Activated T-cell treated with anti-CD3 and anti-CD28 coated beads, Interleukin-2, amount 50 U/mL, for 24 hours (primary cell): ENCODE data around the gene CCDC102B.
"Not testable (repeated sequence)": the region's sequence is repeated elsewhere in the genome, so short reads cannot be mapped to it uniquely, and the experiment has no call there.

Experiments used
- DNase-seq: peaks from one replicate; pipeline ENCODE4 v3.0.0-alpha.2; 2020
- H3K27ac Mint-ChIP-seq: 2 replicates; pipeline ENCODE4 v1.8.0; 2020; ENCODE audit warnings: mild to moderate bottlenecking, mixed read lengths
- H3K27me3 Mint-ChIP-seq: 2 replicates; pipeline ENCODE4 v1.8.0; 2020; ENCODE audit warnings: mixed read lengths
- H3K36me3 Mint-ChIP-seq: 2 replicates; pipeline ENCODE4 v1.8.0; 2020; ENCODE audit warnings: low read depth, mixed read lengths
- H3K4me1 Mint-ChIP-seq: 2 replicates; pipeline ENCODE4 v1.8.0; 2020; ENCODE audit warnings: low read depth, mixed read lengths
- H3K4me3 Mint-ChIP-seq: 2 replicates; pipeline ENCODE4 v1.8.0; 2020; ENCODE audit warnings: mild to moderate bottlenecking, moderate library complexity, mixed read lengths
- H3K9me3 Mint-ChIP-seq: 2 replicates; pipeline ENCODE4 v1.8.0; 2020; ENCODE audit warnings: mixed read lengths

The CCDC102B gene

GRCh38 chr18:68909579-68909978 lies 111.7 kb downstream of the CCDC102B start:
- H3K36me3 Mint-ChIP-seq, result no peaks in the 10 kb centered on the region
- H3K4me1 Mint-ChIP-seq, result peaks cover 5% of the 10 kb centered on the region
- H3K4me3 Mint-ChIP-seq, result no peak overlapping the region
- H3K27me3 Mint-ChIP-seq, result no peaks in the 10 kb centered on the region
- H3K27ac Mint-ChIP-seq, result no peak overlapping the region
- H3K9me3 Mint-ChIP-seq, result peaks cover 2% of the 10 kb centered on the region
- no peak for DNase-seq

- peaks cover 9% of the 10 kb centered on the region for H3K4me1 Mint-ChIP-seq
- H3K9me3 Mint-ChIP-seq, result peaks cover 2% of the 10 kb centered on the region
- no peak overlapping the region for H3K27ac Mint-ChIP-seq
- H3K36me3 Mint-ChIP-seq, result no peaks in the 10 kb centered on the region
- H3K4me3 Mint-ChIP-seq, result no peak overlapping the region
- H3K27me3 Mint-ChIP-seq, result no peaks in the 10 kb centered on the region
- no peak for DNase-seq
These were observed 117.2 kb downstream of the CCDC102B start for GRCh38 chr18:68915061-68915460.

GRCh38 chr18:68916734-68917133 lies 118.9 kb downstream of the CCDC102B start:
- no peak overlapping the region for H3K4me3 Mint-ChIP-seq
- no peaks in the 10 kb centered on the region for H3K9me3 Mint-ChIP-seq
- no peaks in the 10 kb centered on the region for H3K36me3 Mint-ChIP-seq
- H3K27me3 Mint-ChIP-seq, result no peaks in the 10 kb centered on the region
- peaks cover 9% of the 10 kb centered on the region for H3K4me1 Mint-ChIP-seq
- no peak overlapping the region for H3K27ac Mint-ChIP-seq
- DNase-seq, result no peak

- DNase-seq, result no peak
- H3K9me3 Mint-ChIP-seq, result no peaks in the 10 kb centered on the region
- no peaks in the 10 kb centered on the region for H3K27me3 Mint-ChIP-seq
- H3K36me3 Mint-ChIP-seq, result no peaks in the 10 kb centered on the region
- no peak overlapping the region for H3K27ac Mint-ChIP-seq
- H3K4me1 Mint-ChIP-seq, result peaks cover 9% of the 10 kb centered on the region
- H3K4me3 Mint-ChIP-seq, result no peak overlapping the region
These were observed 120.3 kb downstream of the CCDC102B start for GRCh38 chr18:68918216-68918615.

GRCh38 chr18:68919900-68920299 lies 122.0 kb downstream of the CCDC102B start:
- no peak overlapping the region for H3K4me3 Mint-ChIP-seq
- H3K27ac Mint-ChIP-seq, result no peak overlapping the region
- DNase-seq, result no peak

GRCh38 chr18:68922392-68922791 lies 124.5 kb downstream of the CCDC102B start:
- Mint-ChIP-seq H3K4me1 (peaks cover 2% of the 10 kb centered on the region), H3K36me3 (no peaks in the 10 kb centered on the region), H3K4me3 (no peak overlapping the region), H3K9me3 (no peaks in the 10 kb centered on the region), H3K27me3 (peaks cover 3% of the 10 kb centered on the region), H3K27ac (no peak overlapping the region)
- DNase-seq, result no peak

More at GRCh38 chr18:68919900-68920299, 122.0 kb downstream of the CCDC102B start:
- no peaks in the 10 kb centered on the region for H3K27me3 Mint-ChIP-seq
- no peaks in the 10 kb centered on the region for H3K36me3 Mint-ChIP-seq
- peaks cover 4% of the 10 kb centered on the region for H3K4me1 Mint-ChIP-seq
- no peaks in the 10 kb centered on the region for H3K9me3 Mint-ChIP-seq

GRCh38 chr18:68925268-68925667 lies 127.4 kb downstream of the CCDC102B start:
- H3K27me3 Mint-ChIP-seq, result peaks cover 3% of the 10 kb centered on the region
- peaks cover 2% of the 10 kb centered on the region for H3K4me1 Mint-ChIP-seq
- H3K27ac Mint-ChIP-seq, result no peak overlapping the region
- no peaks in the 10 kb centered on the region for H3K36me3 Mint-ChIP-seq
- DNase-seq, result no peak
- no peaks in the 10 kb centered on the region for H3K9me3 Mint-ChIP-seq
- no peak overlapping the region for H3K4me3 Mint-ChIP-seq

GRCh38 chr18:68928762-68929675 lies 131.1 kb downstream of the CCDC102B start:
- Mint-ChIP-seq H3K4me3 (no peak overlapping the region), H3K27ac (no peak overlapping the region), H3K27me3 (peaks cover 3% of the 10 kb centered on the region), H3K36me3 (no peaks in the 10 kb centered on the region), H3K4me1 (peaks cover 2% of the 10 kb centered on the region), H3K9me3 (no peaks in the 10 kb centered on the region)
- no peak for DNase-seq

GRCh38 chr18:68935686-68936085 lies 137.8 kb downstream of the CCDC102B start:
- H3K9me3 Mint-ChIP-seq, result no peaks in the 10 kb centered on the region
- no peak for DNase-seq
- H3K27ac Mint-ChIP-seq, result no peak overlapping the region
- H3K36me3 Mint-ChIP-seq, result no peaks in the 10 kb centered on the region
- no peaks in the 10 kb centered on the region for H3K4me1 Mint-ChIP-seq
- no peaks in the 10 kb centered on the region for H3K27me3 Mint-ChIP-seq
- H3K4me3 Mint-ChIP-seq, result no peak overlapping the region

- no peak overlapping the region for H3K27ac Mint-ChIP-seq
- no peaks in the 10 kb centered on the region for H3K27me3 Mint-ChIP-seq
- DNase-seq, result no peak
- no peak overlapping the region for H3K4me3 Mint-ChIP-seq
- no peaks in the 10 kb centered on the region for H3K4me1 Mint-ChIP-seq
- no peaks in the 10 kb centered on the region for H3K9me3 Mint-ChIP-seq
- no peaks in the 10 kb centered on the region for H3K36me3 Mint-ChIP-seq
These were observed 139.2 kb downstream of the CCDC102B start for GRCh38 chr18:68937029-68937599.

GRCh38 chr18:68940039-68940438 lies 142.2 kb downstream of the CCDC102B start:
- Mint-ChIP-seq H3K9me3 (no peaks in the 10 kb centered on the region), H3K36me3 (no peaks in the 10 kb centered on the region), H3K27me3 (no peaks in the 10 kb centered on the region), H3K27ac (no peak overlapping the region), H3K4me3 (no peak overlapping the region), H3K4me1 (no peaks in the 10 kb centered on the region)
- no peak for DNase-seq

- Mint-ChIP-seq H3K4me1 (no peaks in the 10 kb centered on the region), H3K27ac (no peak overlapping the region), H3K4me3 (no peak overlapping the region), H3K9me3 (no peaks in the 10 kb centered on the region), H3K27me3 (no peaks in the 10 kb centered on the region), H3K36me3 (no peaks in the 10 kb centered on the region)
- DNase-seq, result no peak
These were observed 142.9 kb downstream of the CCDC102B start for GRCh38 chr18:68940754-68941153.

- H3K4me3 Mint-ChIP-seq, result no peak overlapping the region
- no peaks in the 10 kb centered on the region for H3K9me3 Mint-ChIP-seq
- no peak overlapping the region for H3K27ac Mint-ChIP-seq
- no peaks in the 10 kb centered on the region for H3K4me1 Mint-ChIP-seq
- DNase-seq, result no peak
- H3K27me3 Mint-ChIP-seq, result no peaks in the 10 kb centered on the region
- H3K36me3 Mint-ChIP-seq, result no peaks in the 10 kb centered on the region
These were observed 144.3 kb downstream of the CCDC102B start for GRCh38 chr18:68942230-68942629.

- H3K4me1 Mint-ChIP-seq, H3K27me3 Mint-ChIP-seq, H3K4me3 Mint-ChIP-seq, DNase-seq, H3K9me3 Mint-ChIP-seq, H3K36me3 Mint-ChIP-seq, H3K27ac Mint-ChIP-seq: not testable (repeated sequence)
These were observed 146.0 kb downstream of the CCDC102B start for GRCh38 chr18:68943861-68944260.

GRCh38 chr18:68944330-68944729 lies 146.4 kb downstream of the CCDC102B start:
- no peak for DNase-seq
- Mint-ChIP-seq H3K27me3 (no peaks in the 10 kb centered on the region), H3K9me3 (no peaks in the 10 kb centered on the region), H3K4me3 (no peak overlapping the region), H3K36me3 (no peaks in the 10 kb centered on the region), H3K27ac (no peak overlapping the region), H3K4me1 (no peaks in the 10 kb centered on the region)
